HG02571 (cell line): ENCODE measurements around the gene PKP1.

ENCODE experiments used
- ATAC-seq: cut with Tn5 transposase; IDR thresholded peaks from one replicate; pipeline ENCODE4 v1.9.1; 2021; ENCODE audit warnings: mild to moderate bottlenecking, moderate library complexity; ENCODE audit not compliant: unreplicated experiment

PKP1 gene

DNA sequence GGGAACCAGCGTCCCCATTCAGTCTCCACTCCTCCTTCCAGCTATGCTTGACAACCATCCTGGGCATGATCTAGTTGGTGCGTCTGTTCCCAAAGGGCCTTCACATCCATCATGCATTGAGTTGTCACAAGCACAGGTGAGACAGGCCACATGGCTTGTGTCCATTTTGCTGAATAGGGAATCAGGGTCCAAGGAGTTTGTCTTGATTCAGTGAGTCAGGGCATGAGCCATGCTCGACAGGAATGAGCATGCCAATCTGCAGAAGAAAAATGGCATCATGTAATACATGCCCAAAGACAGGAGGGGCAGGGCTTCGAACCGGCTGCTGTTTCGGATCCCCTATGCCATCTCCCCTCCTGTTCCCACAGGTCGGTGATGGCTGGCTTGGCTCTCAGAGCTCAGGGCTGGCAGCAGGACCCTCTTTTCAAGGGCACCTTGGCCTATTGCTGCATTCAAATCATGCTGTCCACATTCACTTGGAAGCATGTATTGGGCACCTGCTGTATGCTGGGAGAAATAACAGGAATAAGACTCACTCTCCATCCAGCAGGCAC is 44.5 kb downstream of the PKP1 start:
- ATAC-seq: no peak

DNA sequence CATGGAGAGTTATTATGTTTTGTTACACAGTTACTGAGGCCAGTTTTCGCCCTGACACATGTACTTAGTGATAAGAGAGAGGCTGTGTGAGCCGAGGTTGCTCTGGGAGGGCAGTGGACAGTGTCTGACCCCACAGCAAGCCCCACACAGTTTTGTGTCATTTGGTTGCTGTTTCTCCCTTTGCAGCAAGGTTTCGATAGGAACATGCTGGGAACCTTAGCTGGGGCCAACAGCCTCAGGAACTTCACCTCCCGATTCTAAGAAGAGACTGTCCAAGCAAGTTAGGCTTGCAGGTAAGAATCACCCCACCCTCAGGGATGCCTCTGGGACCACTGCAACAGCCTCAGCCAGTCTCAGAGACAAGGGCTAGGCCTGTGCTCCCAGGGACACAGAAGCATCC is 45.3 kb downstream of the PKP1 start:
- no peak for ATAC-seq

DNA sequence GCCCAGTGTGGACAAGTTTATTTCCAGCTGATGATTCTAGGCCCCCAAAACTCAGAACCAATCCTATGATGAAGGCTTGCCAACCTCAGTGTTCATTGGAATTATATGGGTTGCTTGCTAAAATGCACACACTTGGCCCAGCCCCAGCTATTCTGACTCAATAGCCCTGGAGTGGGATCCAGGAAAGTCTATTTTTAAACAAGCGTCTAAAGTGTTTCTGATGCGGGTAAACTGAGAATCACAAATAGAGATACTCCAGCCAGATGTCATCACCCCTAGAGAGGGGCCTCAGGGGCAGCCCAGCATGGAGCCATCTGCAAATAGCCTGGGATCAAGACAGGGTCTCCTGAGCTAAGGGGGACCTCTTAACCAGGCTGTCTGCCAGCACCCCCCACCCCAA is 46.0 kb downstream of the PKP1 start:
- no peak for ATAC-seq

DNA sequence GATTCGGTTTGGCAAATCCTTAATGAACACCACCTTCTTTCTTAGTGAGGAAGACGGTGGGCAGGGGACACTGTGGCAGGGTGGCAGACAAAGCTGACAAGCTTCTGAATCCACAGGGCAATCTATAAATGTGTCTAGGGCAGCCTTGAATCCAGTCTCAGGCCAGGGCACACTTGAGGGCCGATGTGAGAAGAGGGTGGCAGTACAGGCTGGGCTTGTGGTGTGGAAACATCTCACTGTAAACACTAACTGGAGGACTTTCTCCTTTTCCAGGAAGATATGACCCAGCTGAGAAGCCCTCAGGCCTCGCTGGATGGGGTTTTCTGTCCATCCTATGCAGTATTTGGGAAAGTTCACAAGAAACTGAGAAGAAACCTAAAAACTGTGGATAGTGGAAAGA is 46.5 kb downstream of the PKP1 start:
- ATAC-seq: no peak

DNA sequence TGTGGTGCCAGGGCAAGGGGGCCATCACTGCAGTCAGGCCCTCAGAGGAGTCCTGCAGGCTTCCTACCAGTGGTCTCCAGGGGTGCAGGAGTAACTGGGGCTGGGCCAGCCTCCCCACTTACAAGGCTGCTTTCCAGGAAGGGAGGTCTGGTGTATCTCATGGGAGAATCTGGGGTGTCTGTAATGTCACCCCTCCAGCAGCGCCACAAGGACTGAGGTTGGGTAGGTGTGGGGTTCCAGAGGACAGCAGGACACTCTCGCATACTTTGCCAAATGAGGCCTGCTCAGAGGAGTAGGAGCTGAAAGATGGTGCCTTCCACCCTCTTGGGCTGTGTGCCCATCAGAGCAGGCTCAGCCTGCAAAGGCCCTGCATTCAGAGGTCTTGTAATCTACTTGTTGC is 47.2 kb downstream of the PKP1 start:
- ATAC-seq: no peak

DNA sequence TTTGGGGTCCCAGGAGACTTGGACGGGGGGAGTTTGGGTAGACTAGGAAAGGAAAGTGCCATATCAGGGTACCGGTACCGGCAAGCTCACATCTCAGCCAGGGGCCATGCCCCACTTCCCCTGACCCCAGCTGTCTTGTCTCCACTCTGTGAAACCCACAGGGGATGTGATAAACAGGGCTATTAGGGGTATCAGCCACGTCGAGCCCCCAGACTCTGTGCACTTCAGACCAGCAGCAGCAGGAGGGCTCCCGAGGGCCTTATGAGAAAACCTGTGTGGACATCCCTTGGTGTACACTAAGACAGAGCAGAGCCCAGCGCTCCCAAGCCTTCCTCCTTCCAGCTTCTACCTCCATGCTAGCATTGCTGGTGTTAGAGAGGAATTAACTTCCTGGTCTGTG is 47.9 kb downstream of the PKP1 start:
- no peak for ATAC-seq

DNA sequence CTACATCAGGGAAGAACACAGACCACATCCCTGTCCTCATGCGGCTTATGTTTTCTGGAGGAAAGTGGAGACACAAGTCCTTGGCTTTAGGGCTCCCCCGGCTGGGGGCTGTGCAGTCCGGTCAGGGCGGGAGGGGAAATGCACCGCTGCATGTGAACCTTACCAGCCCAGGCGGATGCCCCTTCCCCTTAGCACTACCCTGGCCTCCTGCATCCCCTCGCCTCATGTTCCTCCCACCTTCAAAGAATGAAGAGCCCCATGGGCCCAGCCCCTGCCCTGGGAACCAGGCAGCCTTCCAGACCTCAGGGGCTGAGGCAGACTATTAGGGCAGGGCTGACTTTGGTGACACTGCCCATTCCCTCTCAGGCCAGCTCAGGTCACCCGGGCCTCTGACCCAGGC is 48.7 kb downstream of the PKP1 start:
- no peak for ATAC-seq

DNA sequence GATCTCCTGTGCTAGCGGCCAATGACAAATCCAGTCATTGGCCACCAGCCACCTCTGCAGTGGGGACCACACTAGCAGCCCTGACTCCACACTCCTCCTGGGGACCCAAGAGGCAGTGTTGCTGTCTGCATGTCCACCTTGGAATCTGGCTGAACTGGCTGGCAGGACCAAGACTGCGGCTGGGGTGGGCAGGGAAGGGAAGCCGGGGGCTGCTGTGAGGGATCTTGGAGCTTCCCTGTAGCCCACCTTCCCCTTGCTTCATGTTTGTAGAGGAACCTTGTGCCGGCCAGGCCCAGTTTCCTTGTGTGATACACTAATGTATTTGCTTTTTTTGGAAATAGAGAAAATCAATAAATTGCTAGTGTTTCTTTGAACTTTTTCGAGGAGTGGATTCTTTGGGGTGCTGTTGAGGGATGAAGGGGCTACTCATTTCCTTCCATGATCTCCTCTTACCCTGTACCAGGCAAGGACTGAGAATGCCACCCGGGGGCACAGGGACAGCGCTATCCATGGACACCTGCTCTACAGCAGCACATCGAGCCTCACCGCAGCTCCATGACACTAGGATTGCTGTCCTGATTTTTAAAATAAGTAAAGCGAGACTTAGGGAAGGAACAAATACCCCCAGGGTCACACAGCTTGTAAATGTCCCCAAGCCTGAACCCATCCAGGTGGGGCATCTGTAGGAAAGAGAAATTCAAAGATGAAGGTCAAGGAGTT is 49.5 kb downstream of the PKP1 start:
- no peak for ATAC-seq

DNA sequence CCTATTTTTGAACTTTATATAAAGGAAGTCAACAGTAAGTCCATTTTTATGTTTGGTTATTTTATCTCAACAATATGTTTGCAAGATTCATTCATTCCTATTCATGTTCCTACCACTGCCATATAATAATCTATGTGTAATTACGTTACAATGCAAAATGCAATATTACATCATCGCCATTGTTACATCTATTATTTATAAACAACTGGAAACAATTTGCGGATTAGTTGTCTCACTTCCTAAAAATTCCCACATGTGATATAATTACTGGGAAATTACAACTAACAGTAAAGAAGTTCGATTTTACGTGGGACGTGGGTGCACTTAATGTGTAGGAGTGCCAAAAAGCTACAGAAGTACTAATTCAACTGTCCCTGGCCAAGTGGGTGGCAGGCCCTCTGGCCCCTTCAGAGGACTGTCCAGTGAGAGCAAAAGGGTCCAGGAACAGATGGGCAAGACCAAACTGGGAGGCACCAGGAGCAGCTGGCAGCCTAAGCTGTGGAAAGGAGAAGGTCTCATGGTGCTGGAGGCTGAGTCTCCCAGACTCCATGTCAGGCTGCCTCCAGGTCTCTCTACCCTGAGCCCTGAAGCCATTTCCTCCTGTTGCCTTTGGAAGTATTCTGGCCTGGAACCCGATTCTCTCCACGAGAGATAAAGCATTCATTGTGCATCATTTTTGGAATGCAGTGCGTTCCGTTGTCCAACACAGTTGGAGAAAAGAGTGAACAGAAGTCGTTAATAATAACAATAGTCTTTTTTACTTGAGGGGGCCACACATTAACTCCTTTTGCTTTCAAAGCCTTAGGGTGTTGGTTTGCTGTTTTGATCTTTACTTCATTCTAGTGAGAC is 51.2 kb downstream of the PKP1 start:
- no peak for ATAC-seq

DNA sequence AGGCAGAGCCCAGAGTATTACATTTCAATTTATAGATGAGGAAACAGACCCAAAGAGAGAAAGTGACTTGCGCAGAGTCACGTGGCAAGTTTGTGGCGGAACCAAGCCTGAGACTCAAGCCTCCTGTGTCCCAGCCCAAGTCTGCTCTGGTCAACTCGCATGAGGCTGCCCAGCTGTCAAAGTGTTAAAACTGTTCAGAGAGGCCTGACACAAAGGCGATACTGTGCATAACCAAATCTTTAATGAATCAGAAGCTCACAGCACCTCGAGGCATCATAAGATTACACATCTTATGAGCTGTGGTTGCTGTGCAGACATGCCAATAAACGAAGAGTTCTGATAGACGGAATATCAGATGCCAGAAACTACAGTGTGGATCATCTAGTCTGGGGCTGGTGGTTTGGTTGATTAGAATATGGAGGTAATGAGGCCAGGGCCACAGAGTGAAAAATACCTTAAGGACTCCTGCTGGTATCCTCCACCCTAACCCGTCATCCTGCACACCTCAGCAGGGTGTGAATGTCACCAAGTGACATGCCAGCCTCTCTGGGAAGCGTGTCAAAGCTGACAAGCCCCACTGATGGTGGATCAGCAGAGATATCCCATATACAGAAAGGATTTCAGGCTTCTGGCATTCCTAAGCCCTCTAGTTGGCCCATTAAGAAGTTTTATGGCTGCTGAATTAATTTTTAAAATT is 52.0 kb downstream of the PKP1 start:
- no peak for ATAC-seq

DNA sequence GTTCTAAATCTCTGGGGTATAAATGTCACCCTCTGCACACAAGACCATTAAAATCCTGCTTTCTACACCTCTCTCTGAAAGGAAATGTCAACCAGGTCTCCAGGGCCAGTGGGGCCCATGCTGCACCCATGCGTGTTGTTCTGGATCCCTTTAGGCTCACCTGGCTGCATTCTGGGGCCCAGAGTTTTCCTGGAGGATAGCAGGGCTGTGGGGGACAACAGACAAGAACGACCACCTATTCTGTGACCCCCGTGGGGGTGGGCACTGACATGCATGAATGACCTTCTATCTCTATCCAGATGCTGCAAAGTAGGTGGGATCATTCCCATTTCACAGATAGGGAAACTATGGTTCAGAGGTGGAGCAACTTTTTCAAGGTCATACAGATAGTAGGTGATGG is 52.6 kb downstream of the PKP1 start:
- no peak for ATAC-seq

DNA sequence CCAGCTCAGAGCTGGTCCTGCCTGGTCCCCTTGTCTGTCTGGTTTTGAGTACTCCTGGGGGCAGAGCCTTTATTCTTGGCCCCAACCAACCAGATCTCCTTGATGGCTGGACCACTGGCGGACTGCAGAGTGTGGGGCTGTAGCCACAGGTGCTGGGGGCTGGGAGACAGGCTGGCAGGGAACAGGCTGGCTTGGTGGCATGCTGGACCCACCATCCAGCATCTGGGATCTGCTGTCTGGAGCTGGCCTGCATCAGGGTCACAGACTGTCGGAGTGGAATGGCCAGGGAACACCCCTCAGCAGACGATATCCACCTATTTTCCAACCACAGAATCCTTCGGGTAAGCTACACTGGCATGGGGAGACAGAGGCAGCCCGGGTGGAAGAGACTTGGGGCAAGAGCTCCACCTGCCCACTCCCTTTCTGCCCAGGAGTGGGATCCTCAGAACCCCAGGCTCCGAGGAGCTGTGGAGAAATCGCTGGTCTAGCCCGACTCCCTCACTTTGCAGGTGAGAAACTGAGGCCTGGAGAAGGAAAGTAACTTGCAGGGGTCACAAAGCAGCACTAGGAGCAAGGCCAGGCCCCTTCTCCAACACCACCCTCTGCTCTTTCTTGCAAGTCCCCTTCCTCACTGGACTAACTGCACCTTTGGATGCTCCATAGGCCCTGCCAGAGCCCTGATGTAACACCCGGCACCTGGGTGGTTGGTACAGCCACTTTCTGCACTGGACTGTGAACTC is 53.6 kb downstream of the PKP1 start:
- no peak for ATAC-seq

DNA sequence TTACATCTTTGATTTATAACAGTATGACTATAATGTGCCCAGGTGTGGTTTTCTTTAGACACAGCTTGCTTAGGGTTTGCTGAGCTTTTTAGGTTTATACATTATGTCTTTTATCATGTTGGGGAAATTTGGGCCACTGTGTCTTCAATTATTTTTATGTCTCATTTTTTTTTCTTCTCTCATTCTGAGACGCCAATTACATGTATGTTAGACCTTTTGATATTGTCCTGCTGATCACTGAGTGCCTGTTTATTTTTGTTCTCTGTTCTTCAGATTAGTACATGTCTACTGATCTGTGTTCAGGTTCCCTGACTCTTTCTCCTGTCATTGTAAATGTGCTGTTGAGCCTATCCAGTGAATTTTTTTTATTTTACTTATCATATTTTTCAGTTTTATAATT is 58.1 kb downstream of the PKP1 start:
- ATAC-seq: no peak

DNA sequence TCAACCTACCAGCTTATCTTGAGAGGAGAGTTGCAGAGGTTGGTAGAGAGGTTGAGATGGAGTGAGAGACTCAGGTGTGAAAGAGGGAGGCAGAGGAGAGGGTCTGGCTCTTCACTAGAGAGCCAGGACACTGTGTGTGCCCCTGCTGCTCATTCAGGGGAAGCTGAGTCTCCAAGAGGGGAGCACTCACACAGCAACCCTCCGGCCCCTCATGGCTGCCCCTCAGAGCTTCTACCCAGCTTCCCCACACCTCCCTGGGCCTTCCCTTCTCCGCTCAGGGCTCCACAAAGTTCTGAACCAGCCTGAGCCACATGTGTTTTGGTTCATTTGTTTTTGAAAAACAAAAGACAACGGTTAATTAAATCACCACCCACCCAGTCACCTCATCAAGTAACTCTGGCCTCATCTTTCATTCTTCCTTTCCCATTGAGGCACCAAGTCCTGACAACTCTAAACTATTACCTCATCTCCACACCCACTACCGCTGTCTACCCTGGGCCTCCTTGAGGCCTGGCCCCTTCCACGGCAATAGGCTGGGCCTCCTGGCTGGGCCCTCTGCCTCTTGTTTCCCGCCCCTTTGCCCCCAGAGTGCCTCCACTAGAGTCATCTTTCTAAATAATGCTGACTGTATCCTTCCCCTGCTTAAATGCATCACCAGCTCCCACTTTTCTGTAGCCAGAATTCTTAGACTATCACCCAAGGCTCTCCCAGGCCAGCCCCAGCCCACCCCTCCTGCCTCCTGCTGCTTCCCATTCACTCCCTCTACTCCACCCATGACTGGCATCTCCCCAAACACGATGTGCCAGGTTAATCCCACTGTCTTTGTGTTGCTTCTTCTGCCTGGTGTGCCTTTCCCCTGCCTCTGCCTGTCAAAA is 61.1 kb downstream of the PKP1 start:
- no peak for ATAC-seq

DNA sequence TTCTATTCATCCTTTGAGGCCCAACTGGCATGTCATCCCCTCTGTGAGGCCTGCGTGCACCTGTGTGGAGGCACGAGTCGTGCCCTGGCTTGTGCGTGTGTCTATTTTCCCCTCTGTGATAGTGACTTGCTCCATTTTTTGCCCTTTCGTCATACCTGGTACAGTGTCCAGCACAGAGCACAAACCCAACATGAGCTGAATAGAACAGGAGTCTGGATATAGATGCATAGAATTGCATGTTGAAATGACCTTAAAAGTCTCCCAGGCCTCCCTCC is 61.7 kb downstream of the PKP1 start:
- ATAC-seq: no peak

DNA sequence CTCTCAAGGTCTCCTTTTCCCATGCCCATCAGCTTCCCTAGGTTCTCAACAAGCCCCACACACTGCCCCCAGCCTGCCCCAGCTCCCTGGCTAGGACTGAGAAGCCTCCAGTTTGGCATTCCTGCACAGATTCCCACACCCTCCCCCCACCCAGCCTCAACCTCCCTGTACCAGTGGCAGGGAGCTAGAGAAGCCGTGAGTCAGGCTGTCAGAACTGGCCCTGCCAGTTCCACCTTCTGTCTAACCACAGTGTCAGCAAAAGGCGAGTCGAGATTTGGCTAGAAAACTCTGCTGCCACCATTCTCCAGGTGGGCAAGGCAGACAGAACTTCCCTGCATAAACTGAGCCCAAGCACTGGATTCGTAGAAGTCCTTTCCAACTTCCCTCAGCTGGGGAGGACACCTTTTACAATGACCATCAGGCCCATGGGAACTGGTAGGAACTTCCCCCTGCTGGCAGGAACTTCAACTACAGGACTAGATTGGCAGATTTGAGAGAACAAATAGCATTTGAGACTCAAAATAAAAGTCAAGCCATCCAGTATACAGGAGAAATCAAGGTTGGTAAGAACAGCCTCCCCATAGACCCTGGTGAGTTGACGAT is 63.1 kb downstream of the PKP1 start:
- ATAC-seq: no peak

DNA sequence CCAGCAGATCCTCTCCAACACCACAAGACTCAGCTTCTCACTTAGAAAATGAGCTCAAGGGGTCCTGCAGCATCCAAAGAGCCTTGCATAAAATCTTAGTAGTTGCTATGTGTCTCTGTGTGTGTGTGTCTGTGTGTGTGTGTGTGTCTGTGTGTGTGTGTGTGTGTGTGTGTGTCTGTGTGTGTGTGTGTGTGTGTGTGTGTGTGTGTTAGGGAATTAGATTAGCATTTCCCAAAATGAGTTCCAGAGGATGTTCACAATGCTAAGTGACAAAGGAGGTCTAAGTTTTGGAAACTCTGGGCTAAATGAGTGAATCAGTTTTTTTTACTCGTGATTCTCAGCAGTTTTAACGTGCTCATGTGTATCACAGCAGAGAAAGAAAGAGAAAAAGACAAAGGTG is 63.7 kb downstream of the PKP1 start:
- no peak for ATAC-seq

DNA sequence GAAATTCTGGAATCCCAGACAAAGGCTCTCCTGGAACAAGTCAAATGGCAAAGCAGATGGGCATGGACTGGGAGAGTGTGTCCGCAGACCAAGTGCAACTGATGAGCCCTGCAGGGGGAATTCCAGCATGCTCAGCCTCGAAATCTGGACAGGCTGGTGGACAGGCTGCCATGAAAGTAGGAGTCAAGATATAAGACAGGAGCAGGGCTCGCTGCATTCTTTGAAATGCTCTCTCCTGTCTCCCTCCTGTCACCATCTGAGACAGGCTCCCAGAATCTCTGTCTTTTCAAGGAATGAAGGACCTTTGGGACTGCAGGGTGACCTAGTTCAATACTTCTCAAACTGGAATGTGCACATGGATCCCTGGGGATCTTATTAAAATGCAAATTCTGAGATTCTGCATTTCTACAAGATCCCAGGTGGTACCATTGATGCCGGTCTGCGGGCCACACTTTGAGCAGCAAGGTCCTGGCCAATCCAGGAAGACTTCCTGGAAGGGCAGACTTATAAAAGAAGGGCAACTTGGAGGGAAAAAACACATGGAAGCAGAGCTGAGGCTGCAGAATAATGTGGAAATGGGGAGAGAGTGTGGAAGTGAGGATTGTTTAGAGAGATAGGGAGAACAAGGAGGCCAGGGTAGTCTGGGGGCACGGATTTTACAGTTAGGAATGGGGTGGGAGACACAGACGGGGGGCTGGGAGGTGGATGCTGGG is 64.3 kb downstream of the PKP1 start:
- ATAC-seq: no peak

DNA sequence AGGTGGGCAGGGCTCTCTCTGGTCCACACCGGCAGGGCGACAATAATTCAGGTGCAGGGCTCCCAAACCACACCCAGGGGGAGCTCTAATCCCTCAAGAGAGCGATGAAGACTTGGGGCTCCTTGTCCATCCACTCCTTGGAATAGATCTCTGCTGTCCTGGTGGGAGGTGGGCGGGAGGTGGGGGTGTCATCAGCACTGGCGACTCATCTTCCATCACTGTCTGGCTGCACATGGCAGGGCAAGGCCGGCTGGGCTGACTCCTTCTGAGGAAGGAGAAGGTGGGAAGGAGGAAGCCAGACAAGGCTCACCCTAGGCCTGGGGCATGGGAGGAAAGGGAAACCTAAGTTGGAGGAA is 64.9 kb downstream of the PKP1 start:
- no peak for ATAC-seq
